GM12864 (cell line): Measurements from ENCODE around the gene LTBP2.

Experiments used
- DNase-seq: peaks from one replicate; pipeline ENCODE4 v3.0.0-alpha.2; 2011; ENCODE audit warnings: low read depth
- H3K4me3 ChIP-seq: 2 replicates; pipeline ENCODE4 v1.5.1; 2011; ENCODE audit warnings: mild to moderate bottlenecking, low read depth, low read length, control low read depth
- CTCF ChIP-seq: IDR thresholded peaks from 2 replicates; pipeline ENCODE4 v1.5.1; 2011; ENCODE audit warnings: low read depth, mild to moderate bottlenecking, moderate library complexity, low read length, control low read depth, inconsistent platforms; ENCODE audit errors: missing control alignments

LTBP2 gene

GRCh38 chr14:74552623-74553022 is 59.4 kb downstream of the LTBP2 start:
- TF ChIP-seq CTCF, result no peak
- no peak for DNase-seq
- H3K4me3 ChIP-seq, result no peak overlapping the region

- DNase-seq, result no peak
- no peak for TF ChIP-seq CTCF
- H3K4me3 ChIP-seq, result no peak overlapping the region
Observed at GRCh38 chr14:74551431-74552371, 60.3 kb downstream of the LTBP2 start.

GRCh38 chr14:74551001-74551400 is 61.0 kb downstream of the LTBP2 start:
- TF ChIP-seq CTCF, result no peak
- no peak overlapping the region for H3K4me3 ChIP-seq
- DNase-seq, result no peak

- H3K4me3 ChIP-seq, result no peak overlapping the region
- no peak for TF ChIP-seq CTCF
- no peak for DNase-seq
Observed at GRCh38 chr14:74550071-74550470, 62.0 kb downstream of the LTBP2 start.

GRCh38 chr14:74549588-74549987 is 62.4 kb downstream of the LTBP2 start:
- no peak for DNase-seq
- peak; percentile 15 for TF ChIP-seq CTCF
- no peak overlapping the region for H3K4me3 ChIP-seq

GRCh38 chr14:74548881-74549280 is 63.2 kb downstream of the LTBP2 start:
- no peak for DNase-seq
- no peak overlapping the region for H3K4me3 ChIP-seq
- TF ChIP-seq CTCF, result no peak
